Measurements from ENCODE around the gene BRIP1. TPM values are rescaled to one million over a fixed set of nuclear protein-coding genes. Genes with fewer than 3 reads are reported as not detected.
"Not testable (repeated sequence)": the region's sequence is repeated elsewhere in the genome, so short reads cannot be mapped to it uniquely, and the experiment has no call there.

BRIP1 gene
- total and polyA plus RNA-seq, 2 donors (not counting 3 experiments of a cell fraction or from before 2014, with no cell fraction given) = 1.8 to 12.1 TPM

DNA sequence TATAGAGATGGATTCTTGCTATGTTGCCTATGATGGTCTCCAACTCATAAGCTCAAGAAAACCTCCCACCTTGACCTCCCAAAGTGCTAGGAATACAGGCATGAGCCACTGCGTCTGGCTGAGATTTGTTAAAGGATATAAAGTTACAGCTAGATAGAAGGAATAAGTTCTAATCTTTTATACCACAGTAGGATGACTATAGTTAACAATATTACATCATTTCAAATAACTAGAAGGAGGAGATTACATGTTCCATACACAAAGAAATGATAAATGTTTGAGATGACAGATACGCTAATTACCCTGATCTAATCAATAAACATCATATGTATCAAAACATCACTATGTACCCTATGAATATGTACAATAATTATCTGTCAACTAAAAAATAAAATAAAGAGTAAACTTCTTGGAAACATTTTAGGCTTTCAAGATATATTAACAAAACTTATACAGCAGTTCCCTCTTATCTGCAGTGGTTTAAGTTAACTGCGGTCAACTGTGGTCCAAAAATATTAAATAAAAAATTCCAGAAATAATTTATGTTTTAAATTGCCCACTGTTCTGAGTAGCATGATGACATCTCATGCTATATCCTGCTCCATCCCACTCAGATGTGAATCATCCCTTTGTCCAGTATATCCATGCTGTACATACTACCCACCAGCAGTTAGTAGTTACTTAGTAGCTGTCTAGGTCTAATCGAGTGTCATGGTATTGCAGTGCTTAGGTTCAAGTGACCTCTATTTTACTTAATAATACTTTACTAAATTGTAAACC is 143.1 kb downstream of the BRIP1 start:
- no peak for DNase-seq (ENCODE audit: low read depth, low spot score)
- H2AFZ ChIP-seq (ENCODE audit: low read depth, low read length) = no peak overlapping the region
- H3K4me3 ChIP-seq (replicated peaks in 1 of 3; ENCODE audit: insufficient read depth in 1 of 3, low read depth in 1 of 3, low read length in 3 of 3) = no peak overlapping the region
- ChIA-PET POLR2A (no interaction called here), CTCF (interaction anchor here (0.8 kb wide), 1 partner anchor 9 kb away, joined by 3 read pairs; no protein-coding TSS in a partner anchor)
- H3K9me1 ChIP-seq (replicated peaks; ENCODE audit: control insufficient read depth, extremely low read depth, insufficient read depth, low read length) = no peaks in the 10 kb centered on the region
- H3K9me3 ChIP-seq (replicated peaks; ENCODE audit: control insufficient read depth, insufficient read depth, low read length) = no peaks in the 10 kb centered on the region
- no peaks in the 10 kb centered on the region for H4K20me1 ChIP-seq (replicated peaks; ENCODE audit: control insufficient read depth, extremely low read depth, insufficient read depth, low read length)
- H3K27me3 ChIP-seq (ENCODE audit: control insufficient read depth in 2 of 2, insufficient read depth in 2 of 2, low read length in 2 of 2) = no peaks in the 10 kb centered on the region
- no peak for FAIRE-seq
- H3K4me2 ChIP-seq (ENCODE audit: insufficient read depth, low read length) = no peak overlapping the region
- H3K9ac ChIP-seq (replicated peaks; ENCODE audit: extremely low read depth, insufficient read depth, low read length) = no peak overlapping the region
- no peaks in the 10 kb centered on the region for H3K36me3 ChIP-seq (ENCODE audit: control insufficient read depth in 2 of 2, extremely low read depth in 1 of 2, insufficient read depth in 2 of 2, low read length in 2 of 2)
- dilution Hi-C loops (cut with MboI; ENCODE audit: extremely low pct_ligation_motif_present, low sequenced_read_pairs) (no loop called here), intact Hi-C loops (cut with micrococcal nuclease) (no loop called here)
- no peaks in the 10 kb centered on the region for H3K79me2 ChIP-seq (ENCODE audit: control insufficient read depth, insufficient read depth, low read length)
- no peak for TF ChIP-seq EZH2 (IDR thresholded peaks at IDR 0.05; ENCODE audit: borderline replicate concordance, low read depth, low read length, severe bottlenecking)
- TF ChIP-seq GATA2 (IDR thresholded peaks at IDR 0.05; ENCODE audit: insufficient read depth, insufficient read length, low read depth, low read length) = no peak
- TF ChIP-seq POLR2AphosphoS5 (IDR thresholded peaks at IDR 0.05; ENCODE audit: insufficient read depth, low read depth, low read length) = no peak
- TF ChIP-seq JUN (IDR thresholded peaks at IDR 0.05; ENCODE audit: borderline replicate concordance, insufficient read depth, insufficient read length, low read depth) = no peak
- TF ChIP-seq FOS (IDR thresholded peaks at IDR 0.05; ENCODE audit: borderline replicate concordance, insufficient read depth, low read length) = no peak
- TF ChIP-seq, protein P1, sequence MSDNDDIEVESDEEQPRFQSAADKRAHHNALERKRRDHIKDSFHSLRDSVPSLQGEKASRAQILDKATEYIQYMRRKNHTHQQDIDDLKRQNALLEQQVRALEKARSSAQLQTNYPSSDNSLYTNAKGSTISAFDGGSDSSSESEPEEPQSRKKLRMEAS (IDR thresholded peaks at IDR 0.05; ENCODE audit: insufficient read depth, insufficient read length) = no peak
- TF ChIP-seq, protein P2, sequence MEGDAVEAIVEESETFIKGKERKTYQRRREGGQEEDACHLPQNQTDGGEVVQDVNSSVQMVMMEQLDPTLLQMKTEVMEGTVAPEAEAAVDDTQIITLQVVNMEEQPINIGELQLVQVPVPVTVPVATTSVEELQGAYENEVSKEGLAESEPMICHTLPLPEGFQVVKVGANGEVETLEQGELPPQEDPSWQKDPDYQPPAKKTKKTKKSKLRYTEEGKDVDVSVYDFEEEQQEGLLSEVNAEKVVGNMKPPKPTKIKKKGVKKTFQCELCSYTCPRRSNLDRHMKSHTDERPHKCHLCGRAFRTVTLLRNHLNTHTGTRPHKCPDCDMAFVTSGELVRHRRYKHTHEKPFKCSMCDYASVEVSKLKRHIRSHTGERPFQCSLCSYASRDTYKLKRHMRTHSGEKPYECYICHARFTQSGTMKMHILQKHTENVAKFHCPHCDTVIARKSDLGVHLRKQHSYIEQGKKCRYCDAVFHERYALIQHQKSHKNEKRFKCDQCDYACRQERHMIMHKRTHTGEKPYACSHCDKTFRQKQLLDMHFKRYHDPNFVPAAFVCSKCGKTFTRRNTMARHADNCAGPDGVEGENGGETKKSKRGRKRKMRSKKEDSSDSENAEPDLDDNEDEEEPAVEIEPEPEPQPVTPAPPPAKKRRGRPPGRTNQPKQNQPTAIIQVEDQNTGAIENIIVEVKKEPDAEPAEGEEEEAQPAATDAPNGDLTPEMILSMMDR (IDR thresholded peaks at IDR 0.05; ENCODE audit: extremely low read depth in 1 of 2, insufficient read depth in 1 of 2, low read depth in 1 of 2, low read length in 2 of 2) = no peak
- TF ChIP-seq MYC (IDR thresholded peaks at IDR 0.05; ENCODE audit: low read depth, low read length) = no peak
- TF ChIP-seq POLR2A (IDR thresholded peaks at IDR 0.05; ENCODE audit: low read depth, low read length) = no peak
- no peak overlapping the region for H3K27ac ChIP-seq (ENCODE audit: insufficient read depth, low read depth, low read length)
- no TSS peak for BruUV-seq (replicated peaks)
- no peaks in the 10 kb centered on the region for H3K4me1 ChIP-seq (ENCODE audit: control insufficient read depth, extremely low read depth, insufficient read depth, low read length)

DNA sequence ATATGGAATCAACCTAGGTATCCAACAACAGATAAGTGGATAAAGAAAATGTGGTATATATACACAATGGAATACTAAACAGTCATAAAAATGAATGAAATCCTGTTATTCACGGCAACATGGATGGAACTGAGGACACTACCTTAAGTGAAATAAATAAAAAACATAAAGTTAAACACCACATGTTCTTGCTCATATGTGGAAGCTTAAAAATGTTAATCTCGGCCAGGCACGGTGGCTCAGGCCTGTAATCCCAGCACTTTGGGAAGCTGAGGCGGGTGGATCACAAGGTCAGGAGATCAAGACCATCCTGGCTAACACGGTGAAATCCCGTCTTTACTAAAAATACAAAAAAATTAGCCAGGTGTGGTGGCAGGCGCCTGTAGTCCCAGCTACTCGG is 144.1 kb downstream of the BRIP1 start:
- H3K4me3 ChIP-seq (replicated peaks in 1 of 3; ENCODE audit: insufficient read depth in 1 of 3, low read depth in 1 of 3, low read length in 3 of 3); H3K79me2 ChIP-seq (ENCODE audit: control insufficient read depth, insufficient read depth, low read length); H3K9me1 ChIP-seq (replicated peaks; ENCODE audit: control insufficient read depth, extremely low read depth, insufficient read depth, low read length); dilution Hi-C loops (cut with MboI; ENCODE audit: extremely low pct_ligation_motif_present, low sequenced_read_pairs); H3K36me3 ChIP-seq (ENCODE audit: control insufficient read depth in 2 of 2, extremely low read depth in 1 of 2, insufficient read depth in 2 of 2, low read length in 2 of 2); intact Hi-C loops (cut with micrococcal nuclease); CTCF ChIA-PET; H3K9me3 ChIP-seq (replicated peaks; ENCODE audit: control insufficient read depth, insufficient read depth, low read length); H3K4me1 ChIP-seq (ENCODE audit: control insufficient read depth, extremely low read depth, insufficient read depth, low read length); DNase-seq (ENCODE audit: low read depth, low spot score); H3K4me2 ChIP-seq (ENCODE audit: insufficient read depth, low read length); H3K9ac ChIP-seq (replicated peaks; ENCODE audit: extremely low read depth, insufficient read depth, low read length); POLR2A ChIA-PET; H4K20me1 ChIP-seq (replicated peaks; ENCODE audit: control insufficient read depth, extremely low read depth, insufficient read depth, low read length); H3K27ac ChIP-seq (ENCODE audit: insufficient read depth, low read depth, low read length); H2AFZ ChIP-seq (ENCODE audit: low read depth, low read length); BruUV-seq (replicated peaks); H3K27me3 ChIP-seq (ENCODE audit: control insufficient read depth in 2 of 2, insufficient read depth in 2 of 2, low read length in 2 of 2); FAIRE-seq: not testable (repeated sequence)
